Inflammatory macrophage (primary cell): ENCODE results near the gene GPATCH8.
A peak's percentile ranks its signal among the peaks of the same experiment; 100 is the strongest.

Experiments used
- DNase-seq, 2 donors: peaks; one replicate each; pipeline ENCODE4 v3.0.0-alpha.2; 2020 to 2022

The GPATCH8 gene

DNA sequence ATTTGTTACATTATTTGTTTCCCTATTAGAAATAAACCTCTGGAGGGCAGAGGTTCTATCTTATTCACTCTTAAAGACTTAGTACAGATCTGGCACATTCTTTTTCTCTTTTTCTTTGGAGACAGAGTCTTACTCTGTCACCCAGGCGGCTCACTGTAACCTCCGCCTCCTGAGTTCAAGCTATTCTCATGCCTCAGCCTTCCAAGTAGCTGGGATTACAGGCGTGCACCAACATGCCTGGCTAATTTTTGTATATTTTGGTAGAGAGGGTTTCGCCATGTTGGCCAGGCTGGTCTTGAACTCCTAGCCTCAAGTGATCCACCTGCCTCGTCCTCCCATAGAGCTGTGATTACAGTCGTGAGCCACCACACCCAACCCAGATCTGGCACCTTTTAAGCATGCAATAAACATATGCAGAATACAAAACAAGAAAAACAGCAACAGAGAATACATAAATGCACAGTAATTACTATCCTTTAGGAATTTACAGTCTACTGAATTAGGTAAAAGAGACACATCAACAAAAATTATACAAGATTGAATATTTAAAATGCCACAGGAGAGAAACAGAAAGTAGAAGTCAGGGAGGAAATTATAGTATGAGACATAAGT is 52.1 kb downstream of the GPATCH8 start:
- DNase-seq: no peak

DNA sequence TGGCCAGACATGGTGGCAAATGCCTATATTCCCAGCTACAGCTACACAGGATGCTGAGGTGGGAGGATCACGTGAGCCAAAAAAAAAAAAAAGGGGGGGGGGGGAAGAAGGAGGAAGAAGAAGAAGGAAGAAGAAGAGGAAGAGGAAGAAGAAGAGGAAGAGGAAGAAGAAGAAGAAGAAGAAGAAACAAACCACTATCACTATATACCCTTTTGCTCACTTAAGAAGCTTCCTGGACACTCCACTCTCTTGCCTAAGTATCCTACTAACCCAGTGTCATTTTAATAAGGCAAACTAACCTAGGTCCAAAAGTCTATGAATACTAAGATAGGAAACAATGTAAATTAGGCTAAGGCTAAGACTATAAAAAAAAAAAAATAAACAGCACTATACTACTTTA is 54.8 kb downstream of the GPATCH8 start:
- DNase-seq: no peak

DNA sequence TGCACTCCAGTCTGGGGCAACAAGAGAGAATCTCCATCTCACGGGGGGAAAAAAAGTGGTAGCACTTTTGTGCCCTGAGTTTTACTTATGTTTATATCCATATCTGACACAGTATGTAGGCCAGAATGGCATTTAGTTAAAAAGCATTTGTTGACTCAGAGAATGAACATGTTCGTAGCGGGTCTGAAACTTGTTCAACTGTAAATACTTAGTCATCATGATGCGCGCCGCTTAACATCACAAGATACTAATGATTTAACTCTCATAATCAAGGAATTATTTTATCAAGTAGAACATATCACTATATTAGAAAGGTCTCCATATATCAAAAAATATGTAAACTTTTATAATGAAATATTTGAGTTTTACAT is 58.5 kb downstream of the GPATCH8 start:
- DNase-seq: no peak

DNA sequence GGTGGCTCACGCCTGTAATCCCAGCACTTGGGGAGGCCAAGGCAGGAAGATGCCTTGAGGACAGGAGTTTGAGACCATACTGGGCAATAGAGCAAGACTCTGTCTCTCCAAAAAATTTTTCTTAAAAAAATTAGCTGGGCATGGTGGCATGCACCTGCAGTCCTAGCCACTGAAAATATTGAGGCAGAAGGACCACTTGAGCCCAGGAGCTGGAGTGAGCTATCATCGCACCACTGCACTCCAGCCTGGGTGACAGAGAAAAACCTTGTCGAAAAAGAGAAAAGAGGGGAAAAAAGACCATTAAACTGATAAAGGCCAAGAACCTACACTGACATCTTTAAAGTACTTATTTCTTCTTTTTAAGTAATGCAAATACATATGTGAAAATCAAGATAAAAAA is 60.4 kb downstream of the GPATCH8 start:
- no peak for DNase-seq

DNA sequence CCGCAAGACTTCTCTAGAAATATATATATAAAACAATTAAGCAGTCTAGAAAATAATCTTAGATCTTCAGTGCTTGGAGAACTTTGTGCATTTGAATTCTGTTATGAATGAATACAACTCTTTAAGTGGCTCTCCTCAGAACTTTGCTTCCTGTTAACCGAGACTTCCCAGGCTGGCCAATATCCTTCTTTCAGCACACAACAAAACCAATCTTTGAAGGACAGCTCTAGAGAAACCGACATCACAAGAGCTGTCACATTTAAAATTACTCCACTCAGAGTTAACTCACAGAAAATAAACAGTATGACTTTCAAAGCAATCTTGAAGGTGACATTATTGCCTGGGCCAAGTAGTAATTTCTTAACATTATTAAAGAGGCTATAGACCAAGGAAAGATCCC is 64.0 kb downstream of the GPATCH8 start:
- DNase-seq: no peak

DNA sequence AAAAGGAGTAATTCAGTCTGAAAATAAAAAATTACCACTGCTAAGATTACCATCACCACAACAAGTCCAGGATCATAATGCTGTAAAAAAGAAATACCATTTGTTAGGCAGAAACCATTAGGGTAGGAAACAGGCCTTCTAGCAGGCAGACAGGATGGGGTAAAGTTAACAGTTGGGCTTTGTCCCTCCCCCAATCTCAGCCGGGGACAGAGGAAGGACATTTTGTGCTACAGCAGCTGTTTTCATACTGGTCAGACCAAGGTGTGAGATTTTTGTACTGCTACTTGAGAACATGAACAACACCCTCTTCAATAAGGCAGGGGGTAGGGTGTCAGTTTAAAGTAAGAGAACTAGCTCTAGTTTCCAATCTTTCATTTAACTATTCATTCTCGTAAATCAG is 64.6 kb downstream of the GPATCH8 start:
- DNase-seq: no peak

DNA sequence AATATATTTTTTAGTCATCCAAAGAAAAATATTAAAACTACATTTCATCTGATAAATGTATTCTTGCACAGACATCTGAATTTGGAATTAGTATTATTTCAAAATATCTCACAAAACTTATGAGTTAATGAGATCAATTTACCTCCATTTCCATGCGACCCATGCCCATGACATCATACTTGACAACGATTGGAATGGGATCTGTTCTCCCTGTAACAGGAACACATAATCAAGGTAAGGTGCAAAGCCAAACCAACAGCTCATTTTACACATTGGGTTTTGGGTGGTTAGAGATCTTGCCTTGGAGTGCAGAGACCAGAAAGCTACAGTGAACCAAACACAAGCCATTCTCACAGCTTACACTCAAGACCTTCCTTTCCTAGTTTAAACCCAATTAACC is 66.9 kb downstream of the GPATCH8 start:
- no peak for DNase-seq

DNA sequence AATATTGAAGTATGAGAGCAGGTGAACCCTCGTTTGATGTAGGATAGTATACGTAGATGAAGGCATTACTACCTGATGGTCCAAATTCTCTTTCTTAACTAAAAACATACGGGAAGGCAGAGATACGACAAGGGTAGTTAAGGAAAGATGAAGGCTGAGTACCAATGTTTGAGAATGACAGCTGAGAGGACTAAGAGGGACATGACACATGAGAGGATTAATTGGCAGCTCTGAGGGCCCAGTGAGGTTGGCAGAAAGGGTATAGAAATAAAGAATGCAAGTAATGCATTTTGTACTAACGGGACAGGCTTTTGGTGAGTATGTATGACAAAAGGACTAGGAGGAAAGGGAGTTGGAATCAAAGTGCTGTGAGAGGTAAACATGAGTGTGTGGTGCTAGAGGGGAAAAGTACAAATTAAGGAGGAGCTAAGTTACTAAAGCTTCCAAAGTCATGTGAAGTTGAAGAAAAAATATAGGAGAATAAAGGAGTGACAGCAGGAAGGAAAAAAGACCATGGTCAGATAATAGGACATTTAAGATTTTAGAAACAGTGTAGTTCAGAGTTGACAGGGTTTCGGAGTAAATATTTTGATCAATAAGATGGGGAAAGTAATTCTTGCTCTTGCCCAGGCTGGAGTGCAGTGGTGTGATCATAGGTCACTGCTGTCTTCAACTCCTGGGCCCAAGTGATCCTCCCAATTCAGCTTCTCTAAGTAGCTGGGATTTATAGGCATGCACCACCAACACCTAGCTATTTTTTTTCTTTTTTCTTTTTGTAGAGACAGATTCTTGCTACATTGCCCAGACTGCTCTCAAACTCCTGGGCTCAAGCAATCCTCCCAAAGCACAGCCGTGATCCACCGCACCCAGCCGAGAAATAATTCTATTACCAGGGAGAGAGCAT is 70.7 kb downstream of the GPATCH8 start:
- DNase-seq: no peak

DNA sequence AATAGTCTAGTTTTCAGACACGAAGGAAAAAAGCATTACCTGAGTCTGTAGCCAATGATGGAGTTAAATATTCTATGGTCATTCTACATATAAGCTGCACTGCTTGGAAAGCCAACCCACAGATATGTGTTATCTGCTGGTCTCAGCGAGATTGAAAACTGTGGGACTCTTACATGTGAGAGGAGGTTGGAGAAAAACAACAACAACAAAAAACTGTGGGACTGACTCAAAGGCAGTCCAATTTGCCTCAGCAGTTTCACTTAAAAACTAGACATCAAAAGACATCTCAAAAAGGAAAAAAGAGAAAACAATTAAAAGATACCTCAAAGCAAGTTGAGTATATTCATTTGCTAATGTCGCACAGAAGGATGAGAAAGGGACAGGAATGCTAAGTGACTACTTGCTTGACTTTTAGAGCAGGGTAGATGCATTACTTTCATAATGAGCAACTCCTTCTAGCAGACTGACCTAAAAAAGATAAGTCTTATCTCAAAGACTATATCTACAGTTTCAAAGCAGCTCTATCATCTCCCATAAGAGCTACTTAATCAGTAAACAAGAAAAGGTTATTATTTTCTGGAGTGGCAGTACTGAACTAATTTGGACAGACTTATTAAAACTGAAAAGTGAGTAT is 78.3 kb downstream of the GPATCH8 start:
- no peak for DNase-seq

DNA sequence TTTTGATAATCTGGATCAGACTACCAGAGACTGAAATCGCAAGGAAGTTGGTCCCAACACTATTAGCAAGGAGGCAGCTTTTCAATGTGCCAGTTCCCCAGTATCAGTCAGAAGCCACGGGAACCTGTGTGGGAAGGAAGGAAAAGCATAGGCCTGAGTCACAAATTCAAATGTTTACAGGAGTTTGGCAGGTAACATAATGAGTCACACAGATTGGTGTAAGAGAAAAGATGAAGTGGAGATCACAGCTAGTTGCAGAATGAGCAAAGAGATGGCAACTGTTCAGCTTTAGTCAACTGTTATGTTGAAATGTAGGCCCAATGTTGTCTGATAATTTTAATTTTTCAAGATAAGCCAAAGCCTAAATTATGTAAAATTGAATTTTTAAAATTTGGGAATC is 85.7 kb downstream of the GPATCH8 start:
- DNase-seq: no peak

DNA sequence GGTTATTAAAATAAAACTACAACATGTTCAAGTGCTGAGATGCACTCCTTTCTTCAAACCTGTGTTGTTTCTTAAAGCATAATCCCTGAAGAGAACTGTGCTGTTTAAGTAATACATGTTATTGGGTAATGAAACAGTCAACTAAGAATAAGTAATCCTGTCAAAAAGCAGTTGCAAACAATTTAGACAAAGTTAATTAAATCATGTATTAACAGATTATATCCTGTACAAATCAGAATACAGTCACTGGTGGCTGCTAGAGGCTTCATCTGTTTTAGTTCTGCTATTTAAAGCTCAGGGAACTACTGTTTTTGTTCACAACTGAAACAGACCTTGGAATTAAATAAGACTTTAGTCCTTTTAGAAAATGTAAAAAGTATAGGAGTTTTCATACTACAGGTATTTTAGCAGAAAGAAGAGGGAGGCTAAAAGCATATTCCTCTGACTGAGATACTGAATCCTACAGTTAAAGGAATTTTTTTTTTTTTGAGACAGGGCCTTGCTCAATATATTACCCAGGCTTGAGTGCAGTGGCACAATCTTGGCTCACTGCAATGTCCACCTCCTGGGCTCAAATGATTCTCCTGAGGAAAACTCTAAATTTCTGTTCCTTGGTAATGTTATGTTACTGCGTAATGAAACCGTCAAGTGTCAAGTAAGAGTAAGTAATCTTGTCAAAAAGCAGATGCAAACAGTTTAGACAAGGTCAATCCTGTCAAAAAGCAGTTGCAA is 86.5 kb downstream of the GPATCH8 start:
- no peak for DNase-seq

DNA sequence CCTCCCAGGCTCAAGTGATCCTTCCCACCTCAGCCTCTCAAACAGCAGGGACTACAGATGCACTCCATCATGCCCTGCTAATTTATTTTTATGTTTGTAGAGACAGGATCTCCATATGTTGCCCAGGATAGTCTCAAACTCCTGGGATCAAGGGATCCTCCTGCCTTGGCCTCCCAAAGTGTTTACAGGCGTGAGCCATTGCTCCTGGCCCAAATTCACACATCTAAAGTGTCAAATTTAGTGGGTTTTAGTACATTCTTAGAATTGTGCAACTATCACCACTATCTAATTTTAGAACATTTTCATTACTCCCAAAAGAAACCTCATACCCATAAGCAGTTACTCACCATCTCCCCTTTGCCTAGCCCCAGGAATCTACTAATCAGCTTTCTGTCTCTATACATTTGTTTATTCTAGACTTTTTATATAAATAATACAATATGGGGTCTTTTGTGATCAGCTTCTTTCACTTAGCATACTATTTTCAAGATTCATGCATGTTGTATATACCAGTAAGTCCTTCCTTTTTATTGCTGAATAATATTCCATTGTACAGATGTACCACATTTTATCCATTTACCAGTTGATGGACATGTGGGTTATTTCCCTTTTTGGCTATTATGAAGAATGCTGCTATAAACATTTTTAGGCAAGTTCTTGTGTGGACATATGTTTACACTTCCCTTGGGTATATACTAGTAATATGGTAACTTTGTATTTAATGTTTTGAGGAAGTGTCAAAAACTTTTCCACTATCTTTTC is 88.6 kb downstream of the GPATCH8 start:
- DNase-seq: peak in 1 of 2 donors; percentile 4

DNA sequence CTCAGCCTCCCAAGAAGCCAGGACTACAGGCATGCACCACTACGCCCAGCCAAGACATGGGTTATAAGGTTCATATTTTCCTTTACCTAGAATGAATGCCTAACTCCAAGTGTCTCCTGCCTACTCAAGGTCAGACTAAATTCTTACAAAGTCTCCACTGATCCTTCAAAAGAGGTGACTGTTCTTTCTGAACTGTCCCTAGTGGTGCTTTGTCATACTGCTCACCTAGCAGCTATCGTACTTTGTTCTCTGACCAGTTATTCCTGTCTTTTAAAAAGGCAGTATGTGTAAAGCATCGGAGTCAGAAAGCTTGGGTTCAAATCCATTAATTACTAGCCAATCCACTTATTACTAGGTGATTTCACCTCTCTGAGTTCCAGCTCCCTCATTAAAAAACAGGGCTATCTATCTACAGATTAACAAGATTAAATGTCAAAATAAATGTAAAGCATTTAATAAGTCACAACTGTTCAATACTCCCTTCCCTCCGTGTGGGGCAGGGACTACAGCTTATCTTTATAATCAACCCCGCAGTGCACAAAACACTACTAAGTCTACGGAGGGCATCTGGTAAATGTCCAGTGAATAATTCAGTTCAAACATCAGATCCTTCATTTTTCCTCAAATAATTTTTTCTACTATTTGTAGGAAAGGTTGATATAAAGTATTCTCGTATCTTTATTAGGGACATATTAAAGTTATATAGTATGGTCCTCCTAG is 93.7 kb downstream of the GPATCH8 start:
- no peak for DNase-seq

DNA sequence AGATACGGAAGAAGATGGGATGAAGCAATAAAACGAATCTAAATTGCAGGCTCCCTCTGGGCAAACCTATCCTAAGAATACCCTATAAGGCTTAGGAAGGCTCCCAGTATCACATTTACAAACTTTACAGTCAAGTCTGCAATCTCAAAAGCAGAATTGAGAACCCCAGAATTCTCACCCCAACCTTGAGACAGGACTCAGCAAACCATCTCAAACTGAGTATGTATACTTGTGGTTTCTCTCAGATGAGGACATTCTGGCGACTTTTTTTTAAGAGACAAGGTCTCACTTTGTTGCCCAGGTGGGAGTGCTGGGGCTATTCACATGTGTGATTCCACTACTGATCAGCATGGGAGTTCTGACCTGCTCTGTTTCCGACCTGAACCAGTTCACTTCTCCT is 94.4 kb downstream of the GPATCH8 start:
- DNase-seq: no peak

DNA sequence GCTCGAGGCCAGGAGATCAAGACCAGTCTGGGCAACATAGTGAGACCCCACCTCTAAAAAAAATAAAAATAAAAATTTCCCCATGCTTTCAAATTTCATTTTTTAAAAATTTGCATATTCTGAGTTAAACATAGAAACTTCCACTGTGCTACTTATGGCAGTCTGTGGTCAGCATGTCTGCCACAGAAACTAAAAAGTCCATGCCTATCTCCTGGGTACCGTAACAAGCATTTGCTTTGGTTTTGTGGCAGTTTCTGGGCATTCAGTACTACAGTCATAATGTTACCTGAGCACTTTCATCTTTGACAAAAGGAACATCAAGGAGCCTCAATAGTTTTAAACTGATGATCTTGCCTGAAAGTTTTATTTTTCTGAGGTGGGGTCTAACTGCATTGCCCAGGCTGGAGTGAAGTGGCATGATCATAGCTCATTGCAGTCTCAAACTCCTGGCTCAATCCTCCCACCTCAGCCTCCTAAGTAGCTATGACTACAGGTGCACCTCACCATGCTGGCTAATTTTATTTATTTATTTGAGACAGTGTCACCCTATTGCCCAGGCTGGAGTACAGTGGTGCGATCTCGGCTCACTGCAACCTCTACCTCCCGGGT is 100.5 kb downstream of the GPATCH8 start:
- no peak for DNase-seq

DNA sequence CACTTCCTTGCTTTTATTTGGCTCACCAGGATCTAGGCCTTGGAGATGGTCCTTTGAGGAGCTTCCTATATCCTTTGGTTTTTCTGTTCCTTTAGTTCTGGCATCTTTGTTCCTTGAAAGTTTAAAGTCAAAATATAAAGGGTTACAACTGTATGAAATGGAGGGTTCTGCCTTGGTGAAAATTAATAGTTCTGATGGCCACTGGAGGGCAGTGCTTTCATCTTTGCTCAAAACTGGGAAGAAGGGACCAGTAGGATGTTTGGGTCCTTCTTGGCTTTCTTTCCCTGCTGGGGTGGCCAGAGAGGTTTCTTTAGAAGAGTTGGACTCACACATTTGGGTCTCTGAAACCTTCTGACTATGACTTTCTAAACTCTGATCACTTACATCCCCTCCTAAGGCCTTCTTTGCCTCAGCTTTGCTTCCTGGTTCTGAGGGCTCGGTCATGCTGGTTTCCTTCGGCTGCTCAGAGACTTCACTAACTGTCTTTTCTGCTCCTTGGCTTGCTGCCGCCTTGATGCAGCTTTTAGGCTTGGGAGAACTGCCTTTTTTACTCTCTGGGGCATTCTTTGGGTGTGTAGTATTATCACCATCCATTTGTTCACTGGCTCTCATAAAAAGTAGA is 102.9 kb downstream of the GPATCH8 start:
- peak; percentile 18 to 20 for DNase-seq

DNA sequence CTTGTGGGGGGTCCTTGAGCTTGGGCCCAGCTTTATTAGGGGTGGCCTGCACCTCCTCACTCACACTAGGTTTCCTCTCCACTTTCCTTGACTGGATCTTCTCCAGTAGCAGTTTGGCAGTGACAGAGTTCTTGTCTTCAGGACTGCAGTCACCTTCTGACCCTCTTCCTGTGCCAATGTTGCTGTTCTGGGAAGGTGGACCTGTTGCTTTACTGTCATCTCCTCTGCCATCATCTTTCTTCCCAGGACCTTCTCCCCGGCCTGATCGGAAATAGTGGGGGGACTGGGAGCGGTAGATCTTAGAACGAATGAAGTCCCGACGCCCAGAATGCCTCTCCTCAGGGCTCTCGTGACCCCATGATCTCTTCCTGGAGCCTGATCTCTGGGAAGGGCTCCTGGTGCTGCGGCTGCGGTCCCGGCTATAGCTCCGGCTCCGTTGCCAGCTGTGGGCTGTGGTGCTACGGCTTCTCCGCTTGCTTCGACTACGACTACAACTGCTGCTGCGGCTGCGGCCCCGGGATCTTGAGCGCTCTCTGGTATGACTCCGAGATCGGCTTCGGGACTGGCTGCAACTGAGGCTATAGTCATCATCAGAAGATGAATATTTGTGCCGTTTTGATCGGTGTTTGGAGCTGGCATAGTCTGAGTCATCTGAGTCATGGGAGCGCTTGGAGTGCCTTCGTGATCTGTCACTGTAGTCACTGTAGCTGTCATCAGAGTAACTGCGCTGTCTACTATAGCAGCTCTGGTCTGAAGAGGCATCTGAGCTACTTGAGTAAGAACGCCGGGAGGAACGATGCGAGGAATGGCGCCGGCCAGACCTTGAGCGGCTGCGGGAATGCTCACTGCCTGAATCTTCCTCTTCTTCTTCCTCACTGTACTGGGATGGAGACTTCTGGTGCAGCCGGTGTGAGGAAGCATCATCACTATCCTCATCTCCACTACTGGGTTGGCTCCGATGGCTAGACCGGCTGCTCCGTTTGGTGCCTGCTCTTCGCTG is 104.2 kb downstream of the GPATCH8 start:
- no peak for DNase-seq

DNA sequence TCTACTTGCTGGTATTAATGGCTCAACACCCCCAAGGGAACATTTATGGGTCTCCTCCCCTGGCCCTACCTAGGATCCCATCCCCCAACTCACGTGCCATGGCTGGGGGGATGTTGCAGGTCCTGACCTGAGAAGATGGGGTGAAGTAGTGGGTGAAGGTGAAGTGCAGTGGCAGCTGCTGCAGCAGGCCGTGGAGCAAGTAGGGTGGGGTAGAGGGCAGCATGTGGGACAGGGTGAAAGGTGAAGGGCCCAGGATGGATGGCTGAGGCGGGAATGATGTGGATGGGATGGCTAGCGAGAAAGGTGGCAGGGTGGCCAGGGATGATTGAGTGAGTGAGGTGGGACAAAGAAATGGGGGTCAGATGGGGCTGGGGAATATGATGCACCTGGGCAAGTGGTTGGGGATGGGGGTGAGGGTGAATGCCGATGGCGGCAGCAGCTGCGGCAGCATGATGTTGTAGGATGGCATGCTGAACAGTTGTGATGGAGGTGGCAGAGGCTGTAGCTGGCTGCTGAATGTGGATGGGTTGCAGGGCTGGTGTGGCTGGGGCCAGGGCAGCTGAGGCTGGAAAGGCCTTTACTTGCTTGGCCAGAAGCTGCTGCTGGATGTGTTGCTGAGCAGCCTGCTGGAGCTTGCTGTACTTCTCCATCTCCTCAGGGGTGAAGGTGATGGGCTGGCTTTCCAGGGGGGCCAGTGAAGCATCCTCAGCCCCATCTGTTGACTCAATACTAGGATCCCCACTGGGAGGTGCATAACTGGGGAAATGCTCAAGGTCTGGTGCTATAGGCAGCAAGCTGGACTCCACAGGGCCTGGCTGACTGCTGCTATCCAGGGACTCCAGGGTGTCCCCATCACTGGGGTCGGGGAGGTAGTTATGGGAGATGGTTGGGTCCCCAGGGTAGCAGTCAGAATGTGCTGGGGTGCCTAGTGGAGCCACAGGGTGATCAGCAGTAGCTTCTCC is 105.4 kb downstream of the GPATCH8 start:
- DNase-seq: no peak
